Stomach (tissue), 4 donors: ENCODE results near the gene ANKS1B.

Experiments
- CTCF ChIP-seq, 7 experiments: fragments of 450-650 bp in 4 of 7; fragments of 200-600 bp in 3 of 7; sonication (generic) in 3 of 7; IDR thresholded peaks; one replicate each; pipeline ENCODE4 v1.5.1; 2016 to 2019; ENCODE audit warnings: antibody characterized with exemption in 7 of 7, control low read depth in 2 of 7, mild to moderate bottlenecking in 1 of 7
- EP300 ChIP-seq: sonication (generic); formaldehyde crosslinking; IDR thresholded peaks from one replicate; pipeline ENCODE4 v1.6.1; 2017; ENCODE audit warnings: antibody characterized with exemption
- POLR2A ChIP-seq, 4 donors: fragments of 450-650 bp; IDR thresholded peaks; one replicate each; pipeline ENCODE4 v1.6.1; 2016; ENCODE audit warnings: antibody characterized with exemption in 4 of 4, control low read depth in 2 of 4, mild to moderate bottlenecking in 1 of 4, moderate library complexity in 1 of 4

DNA sequence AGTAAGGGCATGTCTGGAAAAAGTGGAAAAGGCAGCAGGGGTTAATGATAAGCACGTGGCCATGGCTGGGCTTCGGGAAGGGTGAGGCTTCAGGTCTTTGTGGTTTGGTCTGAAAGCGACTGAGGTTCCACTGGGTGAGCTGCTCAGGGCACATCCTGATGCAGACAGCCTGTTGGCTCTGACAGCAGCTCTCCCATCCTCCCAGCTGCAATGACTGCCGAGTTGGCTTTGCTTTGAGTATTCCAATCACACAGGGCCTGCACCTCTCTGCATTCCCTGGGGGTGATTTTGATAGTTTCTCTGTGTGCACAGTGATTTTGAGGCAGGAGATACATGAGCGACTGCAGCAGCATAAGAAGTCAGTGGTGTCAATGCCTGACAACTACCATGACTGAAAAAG, 948.9 kb downstream of the ANKS1B start:
- TF ChIP-seq EP300 (no peak), CTCF (IDR thresholded peaks at IDR 0.05) (no peak), POLR2A (IDR thresholded peaks at IDR 0.05) (no peak)
